Esophagus muscularis mucosa (tissue), 4 donors: ENCODE measurements around the gene ANKRD22.
"Not testable (repeated sequence)": the region's sequence is repeated elsewhere in the genome, so short reads cannot be mapped to it uniquely, and the experiment has no call there.

Source experiments
- CTCF ChIP-seq, 3 experiments: fragments of 200-600 bp in 2 of 3; fragments of 450-650 bp in 1 of 3; sonication (generic) in 2 of 3; IDR thresholded peaks; one replicate each; pipeline ENCODE4 v1.5.1; 2017 to 2019; ENCODE audit warnings: antibody characterized with exemption in 3 of 3, mild to moderate bottlenecking in 2 of 3, moderate library complexity in 1 of 3
- EP300 ChIP-seq: sonication (generic); formaldehyde crosslinking; IDR thresholded peaks from one replicate; pipeline ENCODE4 v1.6.1; 2017; ENCODE audit warnings: antibody characterized with exemption
- POLR2A ChIP-seq: fragments of 450-650 bp; IDR thresholded peaks from one replicate; pipeline ENCODE4 v1.6.1; 2017; ENCODE audit warnings: antibody characterized with exemption, moderate library complexity, mild to moderate bottlenecking, low read depth
- POLR2AphosphoS5 ChIP-seq, 2 donors: sonication (generic); formaldehyde crosslinking; IDR thresholded peaks; one replicate each; pipeline ENCODE4 v1.6.1; 2017; ENCODE audit warnings: antibody characterized with exemption in 2 of 2

GRCh38 chr10:88837632-88838031 lies 14.0 kb downstream of the ANKRD22 start:
- not testable (repeated sequence) for TF ChIP-seq EP300; POLR2A; CTCF (IDR thresholded peaks at IDR 0.05); POLR2AphosphoS5 (IDR thresholded peaks at IDR 0.05)
